K562 (cell line): ENCODE measurements around the gene LCN15. TPM values are rescaled to one million over a fixed set of nuclear protein-coding genes. Genes with fewer than 3 reads are reported as not detected.

Source experiments
- EP300 ChIP-seq: IDR thresholded peaks from 2 replicates; pipeline ENCODE4 v1.6.1; 2012; ENCODE audit warnings: low read length, improper control_type of control experiment
- MBD2 ChIP-seq: sonication (generic); IDR thresholded peaks from 2 replicates; pipeline ENCODE4 v1.6.1; 2016; ENCODE audit warnings: low read depth, borderline replicate concordance
- PPARD ChIP-seq: fragments of 250-450 bp; sonication (Bioruptor Pico); IDR thresholded peaks from 2 replicates; pipeline ENCODE4 v1.8.0; 2022; ENCODE audit warnings: inconsistent platforms, mild to moderate bottlenecking, moderate library complexity
- RB1 ChIP-seq: fragments of 450-650 bp; IDR thresholded peaks from 2 replicates; pipeline ENCODE4 v1.6.1; 2017; ENCODE audit warnings: low read depth, mild to moderate bottlenecking
- RFX5 ChIP-seq: IDR thresholded peaks from 2 replicates; pipeline ENCODE4 v1.6.1; 2011; ENCODE audit warnings: low read depth, mild to moderate bottlenecking, improper control_type of control experiment, low read length
- ZBTB8A ChIP-seq: fragments of 450-650 bp; IDR thresholded peaks from 2 replicates; pipeline ENCODE4 v1.6.1; 2018; ENCODE audit warnings: mild to moderate bottlenecking, moderate library complexity; ENCODE audit not compliant: partially characterized antibody
- ZNF124 ChIP-seq: sonication (generic); formaldehyde crosslinking; IDR thresholded peaks from 2 replicates; pipeline ENCODE4 v1.8.1; 2022; ENCODE audit warnings: missing genetic modification reagents
- polyA plus RNA-seq, 8 experiments: library from polyadenylated mRNA; depleted of rRNA in 4 of 8; stranded (reverse) in 5 of 8; unstranded in 3 of 8; fragments of >200 nt; fragmentation: Nextera tagmentation in 2 of 8; fragmentation: Illumina TruSeq in 1 of 8; extraction: Ambion mirVana in 2 of 8; extraction: Trizol in 1 of 8; gene quantifications; 2 replicates each; pipeline versions ENCODE4 v1.2.1 to v1.2.3, GENCODE V29; 2011 to 2014; ENCODE audit warnings: inconsistent platforms in 1 of 8, missing spikeins in 1 of 8
- total RNA-seq, 7 experiments: library from RNA; depleted of rRNA in 6 of 7; stranded (reverse); fragments of >200 nt in 6 of 7; fragmentation: Illumina TruSeq in 2 of 7; extraction: Trizol in 2 of 7; gene quantifications; 2 replicates each; pipeline versions ENCODE4 v1.2.1 to v1.2.3, GENCODE V29; 2011 to 2021; ENCODE audit warnings: low replicate concordance in 1 of 7
- TF ChIP-seq, protein P1 (sequence below): fragments of 200-800 bp; sonication (Bioruptor generic); IDR thresholded peaks from 2 replicates; pipeline ENCODE4 v1.6.1; 2017; ENCODE audit warnings: missing genetic modification characterization, missing compliant biosample characterization
- TF ChIP-seq, protein P2 (sequence below): sonication (generic); formaldehyde crosslinking; IDR thresholded peaks from 2 replicates; pipeline ENCODE4 v1.8.0; 2022; ENCODE audit warnings: mild to moderate bottlenecking, missing genetic modification reagents
- TF ChIP-seq, protein P3 (sequence below): fragments of 250-450 bp; sonication (Bioruptor Pico); IDR thresholded peaks from 2 replicates; pipeline ENCODE4 v1.6.1; 2021; ENCODE audit warnings: mild to moderate bottlenecking
- TF ChIP-seq, protein P4 (sequence below): fragments of 450-650 bp; IDR thresholded peaks from 2 replicates; pipeline ENCODE4 v1.6.1; 2016; ENCODE audit warnings: low read depth

The LCN15 gene
- total and polyA plus RNA-seq, 9 of the 15 experiments (the other 6 are each of a cell fraction or from before 2014, with no cell fraction given): 0.66 TPM; not detected in 8

DNA sequence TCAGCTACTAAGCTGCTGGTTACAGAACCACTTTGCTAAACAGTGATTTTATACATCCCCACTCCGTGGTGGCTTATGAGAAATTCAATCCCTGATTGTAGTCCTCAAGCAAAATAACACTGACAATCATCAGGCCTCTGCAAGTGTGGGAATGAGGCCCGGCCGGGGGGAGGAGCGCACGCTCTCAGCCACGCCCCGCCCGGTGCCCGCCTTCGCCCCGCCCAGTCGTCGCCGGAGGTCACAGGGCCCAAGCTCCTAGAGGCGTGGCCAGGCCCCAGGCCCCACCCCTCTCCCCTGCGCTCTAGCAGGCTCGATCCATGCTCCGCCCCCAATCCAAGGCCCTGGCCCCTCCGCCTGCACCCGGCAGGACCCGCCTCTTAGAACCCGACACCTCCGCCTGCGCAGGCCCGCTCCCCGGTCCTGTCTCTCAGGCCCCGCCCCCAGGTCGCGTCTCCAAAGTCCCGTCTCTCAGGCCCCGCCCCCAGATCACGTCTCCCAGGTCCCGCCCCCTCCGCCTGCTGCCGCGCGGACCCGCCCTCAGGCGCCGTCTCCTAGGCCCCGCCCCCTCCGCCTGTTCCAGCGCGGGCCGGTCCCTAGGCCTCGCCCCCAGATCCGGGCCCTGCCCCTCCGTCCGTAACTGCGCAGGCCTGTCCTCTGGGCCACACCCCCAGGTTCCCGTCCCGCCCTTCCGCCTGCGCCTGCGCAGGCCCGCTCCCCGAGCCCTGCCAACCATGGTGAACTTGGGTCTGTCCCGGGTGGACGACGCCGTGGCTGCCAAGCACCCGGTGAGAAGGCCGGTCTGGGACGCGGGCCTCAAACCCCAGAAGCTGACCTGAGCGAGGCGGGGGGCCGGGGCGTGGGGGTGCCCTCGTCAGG, 26.6 kb upstream of the LCN15 start, which contains the start of gene TMEM141 (continued):
- TF ChIP-seq, protein P1, sequence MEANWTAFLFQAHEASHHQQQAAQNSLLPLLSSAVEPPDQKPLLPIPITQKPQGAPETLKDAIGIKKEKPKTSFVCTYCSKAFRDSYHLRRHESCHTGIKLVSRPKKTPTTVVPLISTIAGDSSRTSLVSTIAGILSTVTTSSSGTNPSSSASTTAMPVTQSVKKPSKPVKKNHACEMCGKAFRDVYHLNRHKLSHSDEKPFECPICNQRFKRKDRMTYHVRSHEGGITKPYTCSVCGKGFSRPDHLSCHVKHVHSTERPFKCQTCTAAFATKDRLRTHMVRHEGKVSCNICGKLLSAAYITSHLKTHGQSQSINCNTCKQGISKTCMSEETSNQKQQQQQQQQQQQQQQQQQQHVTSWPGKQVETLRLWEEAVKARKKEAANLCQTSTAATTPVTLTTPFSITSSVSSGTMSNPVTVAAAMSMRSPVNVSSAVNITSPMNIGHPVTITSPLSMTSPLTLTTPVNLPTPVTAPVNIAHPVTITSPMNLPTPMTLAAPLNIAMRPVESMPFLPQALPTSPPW (CRISPR knock-in tag): no peak
- TF ChIP-seq MBD2: 0 out of 2 replicates have a peak, but pooled peaks have one; percentile 44
- TF ChIP-seq ZBTB8A: no peak
- TF ChIP-seq, protein P2, sequence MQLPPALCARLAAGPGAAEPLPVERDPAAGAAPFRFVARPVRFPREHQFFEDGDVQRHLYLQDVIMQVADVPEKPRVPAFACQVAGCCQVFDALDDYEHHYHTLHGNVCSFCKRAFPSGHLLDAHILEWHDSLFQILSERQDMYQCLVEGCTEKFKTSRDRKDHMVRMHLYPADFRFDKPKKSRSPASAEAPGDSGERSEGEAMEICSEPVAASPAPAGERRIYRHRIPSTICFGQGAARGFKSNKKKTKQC (CRISPR knock-in tag): no peak
- TF ChIP-seq, protein P3, sequence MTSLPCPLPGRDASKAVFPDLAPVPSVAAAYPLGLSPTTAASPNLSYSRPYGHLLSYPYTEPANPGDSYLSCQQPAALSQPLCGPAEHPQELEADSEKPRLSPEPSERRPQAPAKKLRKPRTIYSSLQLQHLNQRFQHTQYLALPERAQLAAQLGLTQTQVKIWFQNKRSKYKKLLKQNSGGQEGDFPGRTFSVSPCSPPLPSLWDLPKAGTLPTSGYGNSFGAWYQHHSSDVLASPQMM (CRISPR knock-in tag): no peak
- TF ChIP-seq, protein P4, sequence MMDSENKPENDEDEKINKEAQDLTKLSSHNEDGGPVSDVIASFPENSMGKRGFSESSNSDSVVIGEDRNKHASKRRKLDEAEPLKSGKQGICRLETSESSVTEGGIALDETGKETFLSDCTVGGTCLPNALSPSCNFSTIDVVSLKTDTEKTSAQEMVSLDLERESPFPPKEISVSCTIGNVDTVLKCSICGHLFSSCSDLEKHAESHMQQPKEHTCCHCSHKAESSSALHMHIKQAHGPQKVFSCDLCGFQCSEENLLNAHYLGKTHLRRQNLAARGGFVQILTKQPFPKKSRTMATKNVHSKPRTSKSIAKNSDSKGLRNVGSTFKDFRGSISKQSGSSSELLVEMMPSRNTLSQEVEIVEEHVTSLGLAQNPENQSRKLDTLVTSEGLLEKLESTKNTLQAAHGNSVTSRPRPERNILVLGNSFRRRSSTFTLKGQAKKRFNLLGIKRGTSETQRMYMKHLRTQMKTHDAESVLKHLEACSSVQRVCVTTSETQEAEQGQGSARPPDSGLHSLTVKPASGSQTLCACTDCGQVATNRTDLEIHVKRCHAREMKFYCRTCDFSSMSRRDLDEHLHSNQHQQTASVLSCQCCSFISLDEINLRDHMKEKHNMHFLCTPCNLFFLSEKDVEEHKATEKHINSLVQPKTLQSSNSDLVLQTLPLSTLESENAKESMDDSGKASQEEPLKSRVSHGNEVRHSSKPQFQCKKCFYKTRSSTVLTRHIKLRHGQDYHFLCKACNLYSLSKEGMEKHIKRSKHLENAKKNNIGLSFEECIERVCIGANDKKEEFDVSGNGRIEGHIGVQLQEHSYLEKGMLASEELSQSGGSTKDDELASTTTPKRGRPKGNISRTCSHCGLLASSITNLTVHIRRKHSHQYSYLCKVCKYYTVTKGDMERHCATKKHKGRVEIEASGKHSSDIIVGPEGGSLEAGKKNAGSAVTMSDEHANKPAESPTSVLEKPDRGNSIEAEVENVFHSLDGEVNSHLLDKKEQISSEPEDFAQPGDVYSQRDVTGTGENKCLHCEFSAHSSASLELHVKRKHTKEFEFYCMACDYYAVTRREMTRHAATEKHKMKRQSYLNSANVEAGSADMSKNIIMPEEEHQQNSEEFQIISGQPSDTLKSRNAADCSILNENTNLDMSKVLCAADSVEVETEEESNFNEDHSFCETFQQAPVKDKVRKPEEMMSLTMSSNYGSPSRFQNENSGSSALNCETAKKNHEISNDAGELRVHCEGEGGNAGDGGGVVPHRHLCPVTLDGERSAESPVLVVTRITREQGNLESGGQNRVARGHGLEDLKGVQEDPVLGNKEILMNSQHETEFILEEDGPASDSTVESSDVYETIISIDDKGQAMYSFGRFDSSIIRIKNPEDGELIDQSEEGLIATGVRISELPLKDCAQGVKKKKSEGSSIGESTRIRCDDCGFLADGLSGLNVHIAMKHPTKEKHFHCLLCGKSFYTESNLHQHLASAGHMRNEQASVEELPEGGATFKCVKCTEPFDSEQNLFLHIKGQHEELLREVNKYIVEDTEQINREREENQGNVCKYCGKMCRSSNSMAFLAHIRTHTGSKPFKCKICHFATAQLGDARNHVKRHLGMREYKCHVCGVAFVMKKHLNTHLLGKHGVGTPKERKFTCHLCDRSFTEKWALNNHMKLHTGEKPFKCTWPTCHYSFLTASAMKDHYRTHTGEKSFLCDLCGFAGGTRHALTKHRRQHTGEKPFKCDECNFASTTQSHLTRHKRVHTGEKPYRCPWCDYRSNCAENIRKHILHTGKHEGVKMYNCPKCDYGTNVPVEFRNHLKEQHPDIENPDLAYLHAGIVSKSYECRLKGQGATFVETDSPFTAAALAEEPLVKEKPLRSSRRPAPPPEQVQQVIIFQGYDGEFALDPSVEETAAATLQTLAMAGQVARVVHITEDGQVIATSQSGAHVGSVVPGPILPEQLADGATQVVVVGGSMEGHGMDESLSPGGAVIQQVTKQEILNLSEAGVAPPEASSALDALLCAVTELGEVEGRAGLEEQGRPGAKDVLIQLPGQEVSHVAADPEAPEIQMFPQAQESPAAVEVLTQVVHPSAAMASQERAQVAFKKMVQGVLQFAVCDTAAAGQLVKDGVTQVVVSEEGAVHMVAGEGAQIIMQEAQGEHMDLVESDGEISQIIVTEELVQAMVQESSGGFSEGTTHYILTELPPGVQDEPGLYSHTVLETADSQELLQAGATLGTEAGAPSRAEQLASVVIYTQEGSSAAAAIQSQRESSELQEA: no peak
- no peak for TF ChIP-seq PPARD (CRISPR knock-in tag)
- no peak for TF ChIP-seq ZNF124 (CRISPR knock-in tag)
- TF ChIP-seq EP300: 0 out of 2 replicates have a peak, but pooled peaks have one; percentile 3
- peak; percentile 29 for TF ChIP-seq RB1
- no peak for TF ChIP-seq RFX5
